AG04449 (cell line): Measurements from ENCODE around the gene LAMA3.

Experiments
- CTCF ChIA-PET: fragments of 350-600 bp; formaldehyde crosslinking; extraction: SDS; loops from one replicate; lab custom pipeline; 2021; ENCODE audit warnings: antibody characterized with exemption; lab: Yijun Ruan, JAX
- POLR2A ChIA-PET: fragments of 400-600, 350-600 bp; formaldehyde crosslinking; extraction: SDS; loops from one replicate; lab custom pipeline; 2020; ENCODE audit warnings: antibody characterized with exemption, inconsistent platforms; lab: Yijun Ruan, JAX
- DNase-seq: peaks from one replicate; pipeline ENCODE4 v3.0.0-alpha.2; 2010; ENCODE audit warnings: low read depth, low spot score
- H3K4me3 ChIP-seq: 2 replicates; pipeline ENCODE4 v1.5.1; 2011; ENCODE audit warnings: low read depth, mild to moderate bottlenecking, control low read depth, low read length
- TF ChIP-seq, protein P1 (sequence below): IDR thresholded peaks from one replicate; pipeline ENCODE4 v1.5.1; 2011; ENCODE audit warnings: mild to moderate bottlenecking, moderate library complexity, low read length, control low read depth, inconsistent platforms; ENCODE audit not compliant: insufficient read depth; ENCODE audit errors: missing control alignments

LAMA3 gene

DNA sequence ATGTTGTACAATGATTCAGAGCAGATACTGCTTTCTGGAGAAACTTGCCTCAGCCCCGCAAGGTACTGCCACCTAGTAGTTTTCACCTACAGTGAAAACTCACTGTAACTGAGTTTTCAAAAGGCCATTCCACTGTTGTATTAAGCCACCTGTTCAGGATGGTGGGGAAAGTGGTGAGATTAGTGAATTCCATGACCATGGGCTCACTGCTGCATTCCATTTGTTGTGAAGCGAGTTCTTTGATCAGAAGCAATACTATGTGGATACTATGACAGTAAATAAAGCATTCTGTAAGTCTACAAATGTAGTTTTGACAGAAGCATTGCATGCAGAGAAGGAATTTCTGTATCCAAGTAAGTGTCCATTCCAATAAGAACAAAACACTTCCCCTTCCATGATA lies 113.6 kb downstream of the LAMA3 start:
- TF ChIP-seq, protein P1, sequence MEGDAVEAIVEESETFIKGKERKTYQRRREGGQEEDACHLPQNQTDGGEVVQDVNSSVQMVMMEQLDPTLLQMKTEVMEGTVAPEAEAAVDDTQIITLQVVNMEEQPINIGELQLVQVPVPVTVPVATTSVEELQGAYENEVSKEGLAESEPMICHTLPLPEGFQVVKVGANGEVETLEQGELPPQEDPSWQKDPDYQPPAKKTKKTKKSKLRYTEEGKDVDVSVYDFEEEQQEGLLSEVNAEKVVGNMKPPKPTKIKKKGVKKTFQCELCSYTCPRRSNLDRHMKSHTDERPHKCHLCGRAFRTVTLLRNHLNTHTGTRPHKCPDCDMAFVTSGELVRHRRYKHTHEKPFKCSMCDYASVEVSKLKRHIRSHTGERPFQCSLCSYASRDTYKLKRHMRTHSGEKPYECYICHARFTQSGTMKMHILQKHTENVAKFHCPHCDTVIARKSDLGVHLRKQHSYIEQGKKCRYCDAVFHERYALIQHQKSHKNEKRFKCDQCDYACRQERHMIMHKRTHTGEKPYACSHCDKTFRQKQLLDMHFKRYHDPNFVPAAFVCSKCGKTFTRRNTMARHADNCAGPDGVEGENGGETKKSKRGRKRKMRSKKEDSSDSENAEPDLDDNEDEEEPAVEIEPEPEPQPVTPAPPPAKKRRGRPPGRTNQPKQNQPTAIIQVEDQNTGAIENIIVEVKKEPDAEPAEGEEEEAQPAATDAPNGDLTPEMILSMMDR, result no peak
- ChIA-PET CTCF (no interaction called here), POLR2A (no interaction called here)
- no peak for DNase-seq
- H3K4me3 ChIP-seq, result no peak overlapping the region

DNA sequence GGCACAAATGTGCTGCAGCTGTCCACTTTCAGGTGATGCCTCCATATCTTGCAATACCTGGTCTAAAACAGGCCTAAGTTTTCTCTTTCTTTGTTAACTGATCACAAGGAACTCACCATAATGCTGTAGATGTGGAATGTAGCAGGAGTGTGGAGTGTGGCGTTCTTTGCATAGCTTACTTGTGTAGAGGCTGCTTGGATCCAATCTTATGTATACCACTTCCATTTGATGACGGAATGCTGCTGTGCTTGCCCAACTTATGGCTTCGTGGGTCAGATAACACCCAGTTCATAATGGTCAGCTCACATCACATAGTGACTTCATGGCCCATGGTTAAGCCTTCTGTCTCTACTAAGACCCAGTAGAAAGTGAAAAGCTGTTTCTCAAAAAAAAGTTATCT lies 114.5 kb downstream of the LAMA3 start:
- ChIA-PET CTCF (interaction anchor here (1.2 kb wide), 1 partner anchor 9 kb away, joined by 3 read pairs; no protein-coding TSS in a partner anchor), POLR2A (no interaction called here)
- H3K4me3 ChIP-seq, result no peak overlapping the region
- TF ChIP-seq, protein P1, result no peak
- DNase-seq, result no peak

GRCh38 chr18:23805898-23806297 lies 116.6 kb downstream of the LAMA3 start:
- DNase-seq, result no peak
- POLR2A ChIA-PET, result no interaction called here
- TF ChIP-seq, protein P1, result no peak
- no peak overlapping the region for H3K4me3 ChIP-seq
- CTCF ChIA-PET, result interaction anchor here (1.0 to 1.6 kb wide), 4 partner anchors 9 to 184 kb away, joined by 3 to 4 read pairs (median 4); no protein-coding TSS in a partner anchor

DNA sequence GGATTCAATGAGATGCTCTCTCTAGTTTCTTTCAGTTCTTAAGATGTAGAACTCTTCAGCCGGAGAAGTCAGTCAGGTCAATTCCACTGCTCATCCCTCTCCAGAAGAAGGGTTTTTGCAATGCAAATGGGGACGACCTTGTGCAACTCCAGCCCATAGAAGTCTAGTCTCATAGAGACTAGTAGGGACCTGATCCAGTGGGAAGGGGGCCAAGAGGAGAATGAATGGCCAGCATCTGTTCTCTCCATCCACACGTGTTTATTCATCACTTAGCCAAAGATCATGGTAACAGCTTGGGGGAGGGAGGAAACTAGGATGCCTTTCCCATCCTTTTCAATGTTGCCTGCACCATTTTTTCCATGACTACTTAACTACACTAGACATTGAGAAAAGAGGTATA lies 120.2 kb downstream of the LAMA3 start:
- TF ChIP-seq, protein P1, result no peak
- ChIA-PET CTCF (interaction anchor here (0.9 to 6.6 kb wide), 3 partner anchors 48 to 186 kb away, joined by 3 to 104 read pairs (median 7); no protein-coding TSS in a partner anchor), POLR2A (no interaction called here)
- no peak for DNase-seq
- H3K4me3 ChIP-seq, result no peak overlapping the region

DNA sequence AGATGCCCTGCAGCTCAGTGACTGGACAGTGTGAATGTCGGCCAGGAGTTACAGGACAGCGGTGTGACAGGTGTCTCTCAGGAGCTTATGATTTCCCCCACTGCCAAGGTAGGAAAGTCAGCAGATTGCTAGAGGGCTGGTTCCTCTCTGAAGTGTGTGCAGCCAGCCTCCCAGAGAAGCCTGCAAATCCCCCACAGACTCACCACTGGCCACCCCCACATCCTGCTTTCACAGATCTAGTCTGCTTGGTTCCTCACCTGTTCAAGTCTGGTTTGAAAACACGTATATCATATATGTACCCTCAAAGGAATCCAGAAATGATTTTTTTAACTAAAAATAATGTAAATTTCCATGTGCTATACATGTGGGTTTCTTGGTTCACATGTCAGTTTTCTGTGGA lies 121.1 kb downstream of the LAMA3 start:
- TF ChIP-seq, protein P1, result no peak
- H3K4me3 ChIP-seq, result no peak overlapping the region
- ChIA-PET POLR2A (no interaction called here), CTCF (interaction anchor here (1.0 to 6.6 kb wide), 6 partner anchors 12 to 294 kb away, joined by 3 to 104 read pairs (median 6); no protein-coding TSS in a partner anchor)
- DNase-seq, result no peak

DNA sequence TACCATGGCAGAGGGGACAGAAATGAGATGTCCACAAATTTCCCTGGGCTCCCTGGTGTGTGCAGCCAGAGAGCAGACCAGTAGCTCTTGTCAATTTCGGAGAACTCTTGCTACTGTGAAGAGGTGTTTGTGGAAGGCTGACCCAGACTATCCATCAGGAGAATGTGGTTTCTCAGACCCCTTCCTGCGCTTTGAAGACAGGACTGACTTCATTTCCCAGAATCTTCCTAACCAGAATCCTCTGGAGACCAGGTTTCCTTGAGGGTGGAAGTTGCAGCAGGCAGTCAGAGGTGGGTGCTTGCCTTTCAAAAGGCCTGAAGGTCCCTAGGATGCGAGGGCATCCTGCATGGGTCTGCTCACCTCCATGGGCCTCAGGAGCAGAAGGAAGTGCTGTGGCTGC lies 121.9 kb downstream of the LAMA3 start:
- DNase-seq, result no peak
- TF ChIP-seq, protein P1, result no peak
- POLR2A ChIA-PET, result no interaction called here
- CTCF ChIA-PET, result interaction anchor here (1.0 to 6.6 kb wide), 13 partner anchors 13 to 295 kb away, joined by 3 to 104 read pairs (median 4); no protein-coding TSS in a partner anchor
- no peak overlapping the region for H3K4me3 ChIP-seq
